SHP77 (cell line): Measurements from ENCODE around the gene PTPN12.
"Not testable (repeated sequence)": the region's sequence is repeated elsewhere in the genome, so short reads cannot be mapped to it uniquely, and the experiment has no call there.

ENCODE experiments used
- DNase-seq, 2 experiments: peaks; one replicate each; lab custom pipeline; 2025; lab: John Stamatoyannopoulos, UW

Gene PTPN12

DNA sequence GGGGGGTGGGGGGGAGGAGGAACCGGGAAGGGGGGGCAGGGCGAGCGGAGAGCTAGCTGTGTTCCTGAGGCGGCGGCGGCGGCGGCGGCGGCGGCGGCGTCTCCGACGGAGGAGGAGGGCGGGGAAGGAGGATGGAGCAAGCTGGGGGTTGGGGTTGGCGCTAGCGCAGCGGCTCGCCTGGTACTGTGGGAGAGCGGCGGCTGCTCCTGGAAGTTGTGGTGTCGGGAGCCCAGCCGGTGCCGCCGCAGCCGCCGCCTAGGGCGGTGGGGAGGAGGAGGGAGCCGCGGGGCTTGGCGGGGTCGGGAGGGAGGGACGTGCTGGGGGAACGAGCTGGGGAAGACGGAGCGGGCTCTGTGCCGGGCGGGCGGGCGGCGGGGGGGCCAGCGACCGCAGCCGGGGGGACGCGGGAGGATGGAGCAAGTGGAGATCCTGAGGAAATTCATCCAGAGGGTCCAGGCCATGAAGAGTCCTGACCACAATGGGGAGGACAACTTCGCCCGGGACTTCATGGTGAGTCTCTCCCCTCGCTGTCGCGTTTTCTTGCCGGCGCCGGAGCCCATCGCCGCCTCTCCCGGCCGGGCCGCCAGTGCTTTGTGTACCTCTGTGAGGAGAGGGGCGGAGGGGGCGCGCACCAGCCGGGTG is at the start of gene PTPN12:
Gene PTPN12 (plus strand): TSS at position 160 of the 642 bp plus-strand sequence. CDS start 252 bp downstream, at position 412.
- DNase-seq = peak in 1 of 2 experiments; percentile 54

DNA sequence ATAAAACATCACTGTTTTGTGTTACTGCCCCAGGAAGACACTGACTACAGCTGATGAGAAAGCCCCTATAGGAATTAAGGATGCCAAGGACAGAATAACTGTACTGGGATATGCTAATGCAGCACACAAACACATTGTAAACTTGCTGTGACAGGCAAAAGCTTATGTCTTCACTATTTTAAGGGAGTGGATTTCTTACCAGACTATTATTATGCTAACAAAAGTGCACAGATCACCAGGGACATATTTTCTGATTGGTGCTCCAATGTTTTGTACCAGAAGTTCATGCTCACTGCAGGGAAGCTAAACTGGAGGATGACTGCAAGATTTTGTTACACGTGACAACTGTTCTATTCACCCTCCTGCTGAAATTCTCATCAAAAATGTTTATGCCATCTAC is 48.1 kb upstream of the PTPN12 start:
- DNase-seq = no peak

DNA sequence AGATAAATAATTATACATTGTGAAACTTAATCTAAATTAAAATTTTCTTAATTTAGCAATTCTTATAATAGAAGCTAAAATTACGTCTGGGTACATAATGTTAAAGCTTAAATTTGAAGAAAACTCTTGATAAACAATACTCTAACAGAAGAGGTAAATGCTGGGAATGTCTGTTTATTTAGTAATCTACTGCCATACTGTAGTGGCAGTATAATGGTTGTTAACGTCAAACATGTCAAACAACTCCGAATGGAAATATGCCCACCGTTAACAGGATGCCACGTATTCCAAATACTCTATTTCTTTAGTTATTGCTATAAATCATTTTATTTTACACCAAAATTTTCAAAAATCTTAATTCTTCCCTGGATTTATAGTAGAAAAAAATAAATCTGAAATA is 40.0 kb upstream of the PTPN12 start:
- DNase-seq = peak; percentile 39 to 41

DNA sequence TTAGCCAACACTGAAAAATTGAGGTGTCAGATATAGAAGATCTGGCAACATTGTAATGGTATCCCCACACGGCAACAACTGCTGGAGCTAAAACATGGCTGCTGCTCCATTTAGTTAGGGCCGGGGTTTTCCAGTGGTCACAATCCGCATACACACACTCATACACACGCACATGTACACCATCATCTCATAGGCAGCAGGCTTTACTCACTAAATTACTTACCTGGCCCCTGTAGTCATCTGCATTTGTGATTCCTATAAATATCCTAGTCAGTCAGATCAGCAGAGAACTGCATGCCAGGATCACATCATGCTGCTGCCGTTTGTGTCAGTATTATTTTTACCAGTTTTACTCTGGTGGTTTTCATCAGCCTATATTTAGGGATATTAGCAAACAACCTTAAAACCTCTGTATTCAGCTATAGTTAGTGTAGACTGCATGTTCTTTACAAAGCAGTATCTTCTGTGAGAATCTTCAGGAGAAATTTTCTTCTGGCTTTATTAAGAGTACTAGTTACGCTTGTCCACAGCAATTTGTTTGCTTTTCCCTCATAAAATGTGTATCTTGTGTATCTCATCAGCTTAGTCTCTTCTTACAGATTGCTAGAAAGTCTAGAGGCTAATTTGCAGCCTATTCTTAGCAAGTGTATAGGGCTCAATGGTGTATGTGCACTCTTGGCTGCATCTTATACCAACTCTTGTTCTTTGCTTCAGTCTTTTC is 38.3 kb upstream of the PTPN12 start:
- peak; percentile 31 to 49 for DNase-seq

DNA sequence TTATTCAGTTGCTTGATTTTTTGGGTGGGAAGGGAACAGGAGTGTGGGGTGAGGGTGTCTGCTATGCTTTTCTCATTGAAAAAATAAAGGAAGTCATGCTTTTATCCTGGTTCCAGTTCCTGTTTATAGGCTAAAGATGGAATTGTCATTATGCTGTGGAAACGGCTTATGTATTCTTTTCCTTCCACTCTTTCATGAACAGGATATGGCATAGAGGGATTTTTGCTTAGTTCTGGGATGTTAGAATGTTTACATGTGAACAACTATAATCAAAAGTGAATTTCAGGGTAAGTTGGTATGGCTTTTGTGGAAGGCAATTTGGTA is 35.9 kb upstream of the PTPN12 start:
- no peak for DNase-seq

DNA sequence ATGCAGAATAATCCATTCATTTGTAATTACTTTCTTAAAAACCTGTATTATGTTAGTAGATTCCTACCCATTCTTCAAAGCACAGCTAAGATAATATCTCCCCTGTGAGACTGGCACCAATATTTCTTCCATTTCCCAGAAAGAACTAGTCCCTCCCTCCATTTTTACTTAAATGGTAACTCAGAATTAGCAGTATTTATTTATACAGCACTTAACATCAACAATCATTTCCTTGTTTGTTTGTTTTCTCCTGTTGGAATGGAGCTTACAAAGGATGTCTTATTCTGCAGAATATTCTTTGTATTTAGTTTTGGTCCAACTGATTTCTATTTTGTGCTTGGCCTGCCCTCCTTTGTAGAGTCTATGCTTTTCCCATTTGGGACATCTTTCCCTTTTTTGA is 32.1 kb upstream of the PTPN12 start:
- no peak for DNase-seq

DNA sequence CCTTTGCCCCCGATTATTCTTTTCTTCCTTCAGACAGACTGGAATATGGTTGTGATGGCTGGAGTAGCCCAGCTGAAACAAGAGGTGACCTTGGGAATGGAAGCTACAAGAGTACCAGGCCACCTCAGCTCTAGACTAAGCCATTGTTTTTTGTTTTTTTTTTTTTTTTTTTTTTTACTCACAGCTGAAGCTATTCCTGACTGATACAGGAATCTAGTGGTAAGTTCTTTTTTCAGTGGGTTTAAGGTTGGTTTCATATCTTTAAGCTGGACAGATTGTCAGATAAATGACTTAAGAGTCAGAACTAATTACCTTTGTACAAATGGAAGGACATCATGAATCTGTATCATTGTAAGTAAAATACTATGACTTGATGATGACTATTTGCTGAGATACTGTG is 30.2 kb upstream of the PTPN12 start:
- DNase-seq = no peak

DNA sequence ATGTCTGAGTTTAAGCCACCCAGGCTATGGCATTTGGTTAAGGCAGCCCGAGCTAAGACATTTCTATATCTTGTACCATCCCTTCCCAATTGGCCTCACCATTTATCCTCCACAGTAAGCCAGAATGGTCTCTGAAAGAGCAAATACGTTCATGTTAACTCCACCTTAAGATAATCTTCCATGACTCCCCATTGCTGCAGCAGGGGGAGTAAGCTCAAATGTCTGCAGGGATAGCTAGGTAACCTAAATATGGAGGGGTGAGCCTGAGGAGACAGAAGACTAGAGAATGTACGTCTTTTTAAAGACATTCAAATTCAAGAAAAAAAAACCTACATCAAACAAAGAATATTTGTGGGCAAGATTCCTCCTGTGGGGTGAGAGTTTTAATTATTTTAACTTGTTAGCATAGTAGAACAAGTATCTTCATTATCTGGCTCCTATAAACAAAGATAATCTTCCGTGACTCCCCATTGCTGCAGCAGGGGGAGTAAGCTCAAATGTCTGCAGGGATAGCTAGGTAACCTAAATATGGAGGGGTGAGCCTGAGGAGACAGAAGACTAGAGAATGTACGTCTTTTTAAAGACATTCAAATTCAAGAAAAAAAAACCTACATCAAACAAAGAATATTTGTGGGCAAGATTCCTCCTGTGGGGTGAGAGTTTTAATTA is 24.0 kb upstream of the PTPN12 start:
- not testable (repeated sequence) for DNase-seq

DNA sequence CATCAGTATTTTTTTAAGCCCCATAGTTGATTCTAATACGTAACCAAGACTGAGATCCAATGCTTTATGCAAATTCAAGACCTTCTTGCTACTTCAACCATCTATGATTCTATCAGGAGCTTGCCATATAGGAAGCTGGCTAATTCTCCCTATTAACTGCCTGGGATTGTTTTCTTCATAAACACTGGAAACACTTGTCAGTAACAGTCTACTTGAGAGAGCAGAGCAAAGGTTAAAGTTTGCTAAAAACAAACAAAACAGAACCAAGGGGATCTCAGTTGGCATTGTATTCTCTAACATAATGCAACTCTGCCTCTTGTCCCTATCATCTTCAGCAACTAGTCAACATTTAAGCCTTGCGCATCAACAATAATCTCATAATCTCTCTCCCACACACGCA is 21.0 kb upstream of the PTPN12 start:
- DNase-seq = no peak

DNA sequence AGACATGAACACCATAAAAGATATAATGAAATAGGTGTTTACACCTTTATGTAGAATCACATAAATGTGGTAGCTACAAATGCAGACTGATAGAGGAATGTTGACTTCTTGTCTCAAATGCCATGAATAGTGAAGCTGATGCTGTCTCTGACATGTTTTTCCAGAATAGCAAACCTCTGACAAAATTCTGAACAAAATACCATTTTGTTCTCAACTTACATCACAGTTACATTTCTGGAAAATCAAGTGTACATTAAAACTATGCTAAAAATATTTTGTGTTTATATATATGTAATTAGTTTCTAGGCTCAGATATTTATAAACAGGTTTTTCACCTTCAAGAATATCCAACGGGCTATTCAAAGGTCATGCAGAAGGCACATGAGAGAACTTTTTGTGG is 16.8 kb upstream of the PTPN12 start:
- no peak for DNase-seq

DNA sequence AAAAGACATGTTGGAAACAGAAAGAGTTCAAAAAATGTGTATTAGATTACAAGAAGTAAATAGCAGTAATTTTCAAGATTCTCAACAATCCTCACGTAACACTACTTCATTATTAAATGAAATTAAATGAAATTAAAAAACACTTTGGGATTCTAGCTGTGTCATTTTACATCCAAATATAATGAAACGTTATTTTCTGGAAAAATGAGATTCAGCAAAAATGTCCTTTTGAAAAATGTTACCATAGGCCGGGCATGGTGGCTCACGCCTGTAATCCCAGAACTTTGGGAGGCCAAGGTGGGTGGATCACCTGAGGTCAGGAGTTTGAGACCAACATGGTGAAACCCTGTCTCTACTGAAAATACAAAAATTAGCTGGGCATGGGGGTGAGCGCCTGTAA is 15.6 kb upstream of the PTPN12 start:
- not testable (repeated sequence) for DNase-seq

DNA sequence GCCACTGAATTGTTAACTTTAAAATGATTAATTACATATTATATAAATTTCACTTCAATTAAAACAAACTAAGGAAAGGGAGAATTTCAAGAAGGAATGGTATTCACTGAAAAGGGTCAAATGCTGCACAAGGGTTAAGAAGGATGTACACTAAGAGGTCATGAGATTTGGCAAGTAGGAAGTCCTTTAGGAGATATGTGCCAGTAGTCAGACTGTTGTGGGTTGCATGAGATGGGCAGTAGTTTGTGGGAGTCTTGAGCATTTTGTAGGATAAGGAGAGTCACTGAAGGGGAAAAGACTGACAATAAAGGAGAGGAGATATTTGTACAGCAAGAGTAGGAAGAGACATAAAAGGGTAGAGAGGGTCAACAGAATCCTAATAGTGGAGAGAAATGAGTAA is 12.4 kb upstream of the PTPN12 start:
- no peak for DNase-seq

DNA sequence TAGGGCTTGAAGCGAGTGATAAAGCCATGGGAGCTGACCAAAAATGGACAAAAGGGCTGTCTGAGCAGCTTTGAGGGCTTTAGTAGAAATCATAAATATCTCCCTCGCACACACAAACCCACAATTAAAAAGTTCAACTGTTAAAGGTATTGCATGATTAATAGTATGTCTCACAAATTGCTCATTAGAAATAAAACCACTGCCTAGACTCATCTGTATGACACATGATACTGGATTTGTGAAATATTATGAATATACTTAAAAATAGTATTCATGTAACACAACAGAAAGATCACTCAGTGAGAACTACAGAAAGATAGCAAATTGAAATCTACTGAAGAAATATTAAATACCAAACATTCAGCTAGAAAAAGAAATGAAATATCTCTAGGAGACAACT is 11.9 kb upstream of the PTPN12 start:
- DNase-seq = no peak

DNA sequence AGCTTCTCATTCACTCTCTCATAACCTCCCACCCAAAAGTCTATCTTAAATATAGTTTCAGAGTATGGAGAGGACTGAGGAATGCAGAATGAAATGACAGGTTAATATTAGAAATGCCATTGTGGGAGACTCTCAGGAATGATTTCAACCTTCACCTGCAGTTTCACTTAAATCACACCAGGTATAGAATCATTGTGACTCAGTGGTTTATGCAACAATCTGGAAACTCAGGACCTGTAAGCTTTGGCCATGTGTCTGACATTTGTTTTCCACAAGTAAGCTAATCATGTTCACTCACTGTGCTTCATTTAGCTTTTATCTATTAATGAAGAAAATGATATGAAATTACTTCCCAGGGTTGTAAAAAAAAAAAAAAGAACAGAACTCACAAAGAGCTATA is 8.7 kb upstream of the PTPN12 start:
- DNase-seq = no peak

DNA sequence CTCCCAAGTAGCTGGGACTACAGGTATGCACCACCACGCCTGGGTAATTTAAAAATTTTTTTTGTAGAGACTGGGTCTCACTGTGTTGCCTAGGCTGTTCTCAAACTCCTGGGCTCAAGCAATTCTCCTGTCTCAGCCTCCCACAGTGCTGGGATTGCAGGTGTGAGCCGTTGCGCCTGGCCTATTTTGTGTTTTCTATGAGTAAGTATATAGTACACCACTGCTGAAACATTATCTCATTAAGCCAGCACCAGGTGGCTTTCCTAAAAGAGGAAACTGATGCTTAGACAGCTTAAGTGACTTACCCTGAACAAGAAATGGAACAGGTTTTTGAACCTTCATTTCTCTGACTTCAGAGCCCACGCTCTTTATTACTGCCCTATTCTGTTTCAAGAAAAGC is 7.8 kb upstream of the PTPN12 start:
- no peak for DNase-seq

DNA sequence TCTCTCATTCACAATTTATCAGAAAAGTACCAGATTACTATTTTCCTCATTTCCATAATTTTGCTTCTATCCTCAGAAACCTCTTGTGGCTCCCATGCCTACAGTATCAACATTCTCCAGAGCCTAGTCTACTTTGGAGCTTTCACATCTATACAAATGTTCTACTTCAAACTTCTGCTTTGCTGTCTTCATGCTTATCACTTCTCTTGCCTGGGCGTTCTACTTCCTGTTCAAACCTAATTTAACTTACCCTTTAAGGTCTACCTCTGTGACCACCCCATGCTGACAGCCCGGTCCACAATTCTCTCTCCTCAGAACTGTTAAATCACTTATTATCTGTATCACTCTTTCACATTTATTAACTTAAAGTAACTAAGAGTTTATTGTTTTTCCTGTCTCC is 6.1 kb upstream of the PTPN12 start:
- no peak for DNase-seq

DNA sequence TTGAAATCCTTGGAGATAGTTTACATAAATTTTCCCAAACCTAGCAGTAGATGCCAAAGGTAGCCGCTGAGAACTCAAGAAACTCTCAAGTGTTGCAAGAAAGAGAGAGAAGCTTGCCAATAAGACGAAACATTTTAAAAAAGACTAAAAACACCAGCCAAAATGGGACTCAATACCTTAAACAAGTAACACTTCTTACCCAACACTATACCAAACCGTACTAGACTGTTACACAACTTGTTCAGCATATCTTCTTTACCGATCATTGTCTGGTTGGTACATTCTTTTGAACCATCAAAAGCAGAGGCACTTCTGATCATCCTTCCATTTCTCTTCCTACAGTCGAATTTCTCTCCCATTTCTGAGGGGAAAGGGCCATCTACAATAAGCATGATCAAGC is 4.8 kb upstream of the PTPN12 start:
- DNase-seq = no peak

DNA sequence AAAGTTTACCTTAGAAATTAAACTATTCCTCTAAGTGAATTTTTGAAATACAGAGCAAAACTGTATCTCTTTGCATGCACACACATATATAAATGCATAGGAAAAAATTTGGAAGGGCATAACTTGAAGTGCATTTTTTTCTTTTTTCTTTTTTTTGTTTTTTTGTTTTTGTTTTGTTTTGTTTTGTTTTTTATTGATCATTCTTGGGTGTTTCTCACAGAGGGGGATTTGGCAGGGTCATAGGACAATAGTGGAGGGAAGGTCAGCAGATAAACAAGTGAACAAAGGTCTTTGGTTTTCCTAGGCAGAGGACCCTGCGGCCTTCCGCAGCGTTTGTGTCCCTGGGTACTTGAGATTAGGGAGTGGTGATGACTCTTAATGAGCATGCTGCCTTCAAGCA is 4.4 kb upstream of the PTPN12 start:
- not testable (repeated sequence) for DNase-seq

DNA sequence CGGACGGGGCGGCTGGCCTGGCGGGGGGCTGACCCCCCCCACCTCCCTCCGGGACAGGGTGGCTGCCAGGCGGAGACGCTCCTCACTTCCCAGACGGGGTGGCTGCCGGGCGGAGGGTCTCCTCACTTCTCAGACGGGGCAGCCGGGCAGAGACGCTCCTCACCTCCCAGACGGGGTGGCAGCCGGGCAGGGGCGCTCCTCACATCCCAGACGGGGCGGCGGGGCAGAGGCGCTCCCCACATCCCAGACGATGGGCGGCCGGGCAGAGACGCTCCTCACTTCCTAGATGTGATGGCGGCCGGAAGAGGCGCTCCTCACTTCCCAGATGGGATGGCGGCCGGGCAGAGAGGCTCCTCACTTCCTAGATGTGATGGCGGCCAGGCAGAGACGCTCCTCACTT is 3.0 kb upstream of the PTPN12 start:
- DNase-seq = not testable (repeated sequence)

DNA sequence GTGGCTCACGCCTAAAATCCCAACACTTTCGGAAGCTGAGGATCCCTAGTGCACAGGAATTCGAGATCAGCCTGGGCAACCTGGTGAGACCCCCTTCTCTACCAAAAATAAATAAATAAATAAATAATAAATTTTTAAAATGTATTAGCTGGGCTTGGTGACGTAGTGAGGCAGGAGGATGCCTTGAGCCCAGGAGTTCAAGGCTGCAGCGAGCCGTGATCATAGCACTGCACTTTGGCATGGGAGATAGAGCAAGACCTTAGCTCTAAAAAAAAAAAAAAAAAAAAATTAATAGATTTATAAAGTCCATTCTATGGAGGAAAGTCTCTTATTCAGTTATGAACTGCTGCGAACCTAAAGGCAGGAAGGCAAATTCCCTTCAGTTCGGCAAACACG is 1.1 kb upstream of the PTPN12 start:
- no peak for DNase-seq

DNA sequence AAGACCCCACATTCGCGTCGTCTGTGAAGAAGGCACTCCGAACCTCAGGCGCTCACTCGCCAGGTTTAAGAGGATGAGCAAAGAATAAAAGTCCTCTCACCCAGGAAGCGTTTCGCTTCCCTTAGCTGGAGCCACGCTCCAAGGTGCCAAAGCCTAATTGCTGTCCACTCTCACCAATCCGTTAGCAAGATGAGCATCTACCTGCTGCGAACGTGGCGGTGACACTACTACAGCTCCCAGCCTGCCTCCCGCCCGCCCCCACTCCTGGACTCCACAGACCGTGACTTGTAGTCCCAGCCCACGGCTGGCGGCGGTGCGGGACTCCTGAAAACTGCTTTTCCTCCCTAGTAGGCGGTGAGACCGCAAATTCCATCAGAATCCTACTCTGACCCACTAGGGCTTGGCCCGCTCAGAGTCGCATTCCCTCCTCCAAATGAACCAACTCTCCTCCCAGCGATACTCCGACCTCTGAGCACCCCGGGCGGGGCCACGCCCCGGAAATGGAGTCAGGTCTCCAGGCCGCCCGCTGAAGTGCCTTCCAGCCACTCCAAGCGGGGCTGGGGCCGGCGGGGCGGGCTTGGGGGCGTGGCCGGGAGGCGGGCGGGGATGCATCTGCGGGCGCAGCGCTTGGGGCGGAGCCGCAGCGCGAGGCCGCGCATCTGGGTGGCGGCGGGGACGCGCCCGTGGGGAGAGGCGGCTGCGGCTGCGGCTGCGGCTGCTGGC is 521 bp upstream of the PTPN12 start:
- DNase-seq = peak; percentile 93 to 94

DNA sequence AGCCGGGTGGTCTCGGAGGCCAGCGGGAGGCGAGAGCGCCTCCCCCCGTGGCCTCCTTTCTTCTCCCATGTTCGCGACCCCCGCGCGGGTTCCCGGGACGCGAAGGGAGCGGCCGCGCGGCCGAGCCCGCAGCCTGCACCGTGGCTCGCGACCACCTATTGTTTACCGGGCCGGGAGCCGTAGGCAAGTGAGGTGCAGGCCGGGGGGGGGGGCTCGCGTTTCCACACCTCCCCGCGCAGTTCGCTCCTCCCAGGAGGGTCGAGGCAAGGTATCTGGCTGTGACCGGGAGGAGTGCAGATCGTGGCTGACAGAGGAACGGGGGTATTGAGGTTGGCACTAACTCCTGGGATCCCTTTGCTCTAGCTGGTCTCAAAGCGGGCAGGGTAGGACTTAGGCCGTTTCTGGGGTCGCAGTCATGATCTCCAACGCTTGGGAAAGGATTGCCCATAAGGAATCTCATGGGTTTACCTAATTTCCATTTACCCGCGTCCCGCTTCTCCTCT is 734 bp downstream of the PTPN12 start:
- peak; percentile 16 to 36 for DNase-seq
